H9 (cell line): ENCODE results near the gene DNAJC12. TPM values are rescaled to one million over a fixed set of nuclear protein-coding genes. Genes with fewer than 3 reads are reported as not detected.

Experiments used
- DNase-seq: peaks from one replicate; pipeline ENCODE4 v3.0.0-alpha.2; 2017
- H2AFZ ChIP-seq: one replicate; pipeline ENCODE4 v1.6.1; 2013; ENCODE audit warnings: mild to moderate bottlenecking, low read length, control low read depth, moderate library complexity
- H2AK5ac ChIP-seq: 2 replicates; pipeline ENCODE4 v1.6.1; 2013; ENCODE audit warnings: low read length, control low read depth, mixed read lengths; ENCODE audit not compliant: insufficient read length
- H2BK120ac ChIP-seq: one replicate; pipeline ENCODE4 v1.6.1; 2013; ENCODE audit warnings: low read depth, mild to moderate bottlenecking, low read length, control low read depth, inconsistent platforms; ENCODE audit not compliant: poor library complexity, severe bottlenecking
- H2BK12ac ChIP-seq: 2 replicates; pipeline ENCODE4 v1.6.1; 2013; ENCODE audit warnings: low read length, control low read depth, mixed read lengths, low read depth; ENCODE audit not compliant: insufficient read length
- H2BK15ac ChIP-seq: 2 replicates; pipeline ENCODE4 v1.6.1; 2013; ENCODE audit warnings: low read depth, low read length, control low read depth
- H2BK20ac ChIP-seq: one replicate; pipeline ENCODE4 v1.6.1; 2013; ENCODE audit warnings: low read depth, mild to moderate bottlenecking, low read length, control low read depth, inconsistent platforms; ENCODE audit not compliant: poor library complexity, severe bottlenecking
- H2BK5ac ChIP-seq: 2 replicates; pipeline ENCODE4 v1.6.1; 2013; ENCODE audit warnings: low read length, control low read depth, mixed read lengths; ENCODE audit not compliant: insufficient read length
- H3K14ac ChIP-seq: 2 replicates; pipeline ENCODE4 v1.6.1; 2013; ENCODE audit warnings: low read length, control low read depth; ENCODE audit not compliant: insufficient read depth
- H3K18ac ChIP-seq: 2 replicates; pipeline ENCODE4 v1.6.1; 2013; ENCODE audit warnings: low read depth, mild to moderate bottlenecking, mixed read lengths, low read length, control low read depth; ENCODE audit not compliant: insufficient read length
- H3K23ac ChIP-seq: 2 replicates; pipeline ENCODE4 v1.6.1; 2013; ENCODE audit warnings: low read length, control low read depth, mixed read lengths, low read depth; ENCODE audit not compliant: insufficient read length
- H3K23me2 ChIP-seq: 2 replicates; pipeline ENCODE4 v1.6.1; 2013; ENCODE audit warnings: low read depth, mild to moderate bottlenecking, mixed read lengths, low read length, control low read depth; ENCODE audit not compliant: insufficient read length, poor library complexity, severe bottlenecking
- H3K27ac ChIP-seq: 2 replicates; pipeline ENCODE4 v1.5.1; 2013; ENCODE audit warnings: low read length, control low read depth, mixed read lengths, low read depth; ENCODE audit not compliant: insufficient read length
- H3K27me3 ChIP-seq: 2 replicates; pipeline ENCODE4 v1.6.1; 2013; ENCODE audit warnings: low read length, control low read depth, inconsistent platforms; ENCODE audit not compliant: insufficient read depth
- H3K4ac ChIP-seq: 2 replicates; pipeline ENCODE4 v1.6.1; 2013; ENCODE audit warnings: low read depth, mild to moderate bottlenecking, control low read depth, inconsistent platforms, low read length, moderate library complexity
- H3K4me1 ChIP-seq: 2 replicates; pipeline ENCODE4 v1.6.1; 2013; ENCODE audit warnings: low read length, control low read depth, inconsistent platforms; ENCODE audit not compliant: insufficient read depth
- H3K4me2 ChIP-seq: 2 replicates; pipeline ENCODE4 v1.6.1; 2013; ENCODE audit warnings: low read length, control low read depth, mixed read lengths; ENCODE audit not compliant: insufficient read length, insufficient read depth
- H3K56ac ChIP-seq: 2 replicates; pipeline ENCODE4 v1.6.1; 2013; ENCODE audit warnings: low read depth, mild to moderate bottlenecking, mixed read lengths, low read length, control low read depth; ENCODE audit not compliant: insufficient read length
- H3K79me1 ChIP-seq: 2 replicates; pipeline ENCODE4 v1.6.1; 2013; ENCODE audit warnings: low read depth, mild to moderate bottlenecking, moderate library complexity, low read length, control low read depth, inconsistent platforms; ENCODE audit not compliant: insufficient read depth, poor library complexity, severe bottlenecking
- H3K79me2 ChIP-seq: 2 replicates; pipeline ENCODE4 v1.6.1; 2013; ENCODE audit warnings: low read length, control low read depth, inconsistent platforms; ENCODE audit not compliant: insufficient read depth
- H3K9ac ChIP-seq: 2 replicates; pipeline ENCODE4 v1.6.1; 2013; ENCODE audit warnings: low read length, control low read depth, mixed read lengths; ENCODE audit not compliant: insufficient read length; ENCODE audit errors: extremely low read depth
- H3K9me3 ChIP-seq: one replicate; pipeline ENCODE4 v1.6.1; 2013; ENCODE audit warnings: low read depth, low read length, inconsistent platforms; ENCODE audit not compliant: control insufficient read depth
- H3T11ph ChIP-seq: one replicate; pipeline ENCODE4 v1.6.1; 2013; ENCODE audit warnings: mild to moderate bottlenecking, low read length, control low read depth, inconsistent platforms
- H4K20me1 ChIP-seq: one replicate; pipeline ENCODE4 v1.6.1; 2013; ENCODE audit not compliant: control insufficient read depth, insufficient read length, insufficient read depth
- H4K5ac ChIP-seq: 2 replicates; pipeline ENCODE4 v1.6.1; 2013; ENCODE audit warnings: low read depth, mild to moderate bottlenecking, mixed read lengths, low read length, control low read depth; ENCODE audit not compliant: insufficient read length
- H4K8ac ChIP-seq: replicated peaks from 2 replicates; pipeline ENCODE4 v1.6.1; 2013; ENCODE audit warnings: low read length, control low read depth, mixed read lengths, low read depth; ENCODE audit not compliant: insufficient read length
- H4K91ac ChIP-seq: 2 replicates; pipeline ENCODE4 v1.6.1; 2013; ENCODE audit warnings: low read depth, mild to moderate bottlenecking, moderate library complexity, mixed read lengths, low read length, control low read depth; ENCODE audit not compliant: insufficient read length
- H3K27ac Mint-ChIP-seq, 3 experiments: 2 replicates in 2 of 3; 3 replicates in 1 of 3; pipeline ENCODE4 v1.8.0; 2020 to 2021; ENCODE audit warnings: mixed read lengths in 3 of 3, mild to moderate bottlenecking in 1 of 3, moderate library complexity in 1 of 3
- H3K27me3 Mint-ChIP-seq: 2 replicates; pipeline ENCODE4 v1.8.0; 2021; ENCODE audit warnings: low read depth, mild to moderate bottlenecking, moderate library complexity, mixed read lengths
- H3K36me3 Mint-ChIP-seq, 3 experiments: 2 replicates in 2 of 3; 3 replicates in 1 of 3; pipeline ENCODE4 v1.8.0; 2020 to 2021; ENCODE audit warnings: low read depth in 3 of 3, mixed read lengths in 3 of 3; ENCODE audit not compliant: insufficient read depth in 1 of 3
- H3K4me1 Mint-ChIP-seq, 2 experiments: 2 replicates each; pipeline ENCODE4 v1.8.0; 2020; ENCODE audit warnings: mixed read lengths in 2 of 2
- H3K4me3 Mint-ChIP-seq, 2 experiments: 2 replicates in 1 of 2; 3 replicates in 1 of 2; pipeline ENCODE4 v1.8.0; 2020 to 2021; ENCODE audit warnings: mild to moderate bottlenecking in 2 of 2, mixed read lengths in 2 of 2, moderate library complexity in 1 of 2
- H3K9me3 Mint-ChIP-seq, 2 experiments: 2 replicates in 1 of 2; 3 replicates in 1 of 2; pipeline ENCODE4 v1.8.0; 2020; ENCODE audit warnings: mild to moderate bottlenecking in 2 of 2, mixed read lengths in 2 of 2, moderate library complexity in 1 of 2
- WGBS: extraction: QIAGEN DNeasy Blood & Tissue Kit; methylation state at CpG from one replicate; pipeline ENCODE4 v1.1.7; 2013; ENCODE audit warnings: missing lambda C conversion rate, low lambda C conversion rate, mixed read lengths; ENCODE audit not compliant: insufficient read length; ENCODE audit errors: extremely low coverage; 5-methylcytosine and 5-hydroxymethylcytosine counted together
- total RNA-seq: library from RNA; stranded (reverse); gene quantifications from 2 replicates; pipeline ENCODE4 v1.2.1, GENCODE V29; 2021
- TF ChIP-seq, protein P1 (sequence below): fragments of 200-600 bp; sonication (generic); conservative IDR thresholded peaks from 3 replicates; pipeline ENCODE4 v1.8.0; 2021; ENCODE audit warnings: antibody characterized with exemption, mild to moderate bottlenecking

The DNAJC12 gene
- total RNA-seq, 1 experiment from 2014 or later: 0.85 TPM

DNA sequence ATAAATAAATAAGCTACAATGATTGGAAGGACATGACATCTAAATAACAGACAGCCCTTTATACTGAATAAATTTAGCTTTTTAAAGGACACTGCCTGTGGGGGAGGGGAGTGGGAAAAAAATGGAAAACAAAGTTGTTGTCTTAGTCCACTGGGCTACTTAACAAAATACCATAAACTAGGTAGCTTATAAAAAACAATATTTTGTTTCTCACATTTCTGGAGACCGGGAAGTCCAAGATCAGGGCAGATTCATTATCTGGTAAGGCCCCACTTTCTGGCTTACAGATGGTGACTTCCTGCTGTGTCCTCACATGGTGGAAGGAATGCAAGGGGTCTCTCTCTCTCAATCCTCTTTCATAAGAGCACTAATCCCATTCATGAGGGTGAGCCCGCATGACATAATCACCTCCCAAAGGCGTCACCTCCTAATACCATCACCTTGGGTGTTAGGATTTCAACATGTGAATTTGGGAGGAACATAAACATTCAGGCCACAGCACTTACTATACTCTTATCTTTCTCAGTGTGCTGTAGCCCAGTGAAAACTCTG lies 43.0 kb downstream of the DNAJC12 start:
- Histone ChIP-seq H2AK5ac (no peak overlapping the region), H3K4me1 (peaks cover 2% of the 10 kb centered on the region; the same call in 1 of the 2 replicates), H3K23ac (no peak overlapping the region), H3K18ac (no peak overlapping the region), H3K56ac (no peak overlapping the region), H3K14ac (no peak overlapping the region), H3T11ph (no peak overlapping the region), H2BK15ac (no peak overlapping the region), H2BK120ac (no peak overlapping the region), H3K23me2 (no peaks in the 10 kb centered on the region), H3K27ac (no peak overlapping the region), H3K4ac (no peak overlapping the region), H2BK5ac (no peak overlapping the region), H3K9me3 (no peaks in the 10 kb centered on the region), H4K20me1 (no peaks in the 10 kb centered on the region), H4K91ac (no peak overlapping the region), H2AFZ (no peak overlapping the region), H2BK12ac (no peak overlapping the region), H2BK20ac (no peak overlapping the region), H3K9ac (no peak overlapping the region), H3K4me2 (no peak overlapping the region), H4K8ac (no peak overlapping the region), H3K27me3 (no peaks in the 10 kb centered on the region), H3K79me2 (no peaks in the 10 kb centered on the region), H4K5ac (no peak overlapping the region), H3K79me1 (no peaks in the 10 kb centered on the region)
- peak overlapping the region in 2 of 3 experiments; percentile 20 to 59; a peak in 2 of 7 replicates for H3K27ac Mint-ChIP-seq
- H3K36me3 Mint-ChIP-seq: no peaks in the 10 kb centered on the region
- no peaks in the 10 kb centered on the region for H3K9me3 Mint-ChIP-seq
- H3K27me3 Mint-ChIP-seq: no peaks in the 10 kb centered on the region
- no peak overlapping the region for H3K4me3 Mint-ChIP-seq
- no CpG with 5 or more reads among the region's 3 CpGs for WGBS
- H3K4me1 Mint-ChIP-seq: peaks cover 27 to 36% of the 10 kb centered on the region in 2 experiments
- no peak for DNase-seq
- TF ChIP-seq, protein P1, sequence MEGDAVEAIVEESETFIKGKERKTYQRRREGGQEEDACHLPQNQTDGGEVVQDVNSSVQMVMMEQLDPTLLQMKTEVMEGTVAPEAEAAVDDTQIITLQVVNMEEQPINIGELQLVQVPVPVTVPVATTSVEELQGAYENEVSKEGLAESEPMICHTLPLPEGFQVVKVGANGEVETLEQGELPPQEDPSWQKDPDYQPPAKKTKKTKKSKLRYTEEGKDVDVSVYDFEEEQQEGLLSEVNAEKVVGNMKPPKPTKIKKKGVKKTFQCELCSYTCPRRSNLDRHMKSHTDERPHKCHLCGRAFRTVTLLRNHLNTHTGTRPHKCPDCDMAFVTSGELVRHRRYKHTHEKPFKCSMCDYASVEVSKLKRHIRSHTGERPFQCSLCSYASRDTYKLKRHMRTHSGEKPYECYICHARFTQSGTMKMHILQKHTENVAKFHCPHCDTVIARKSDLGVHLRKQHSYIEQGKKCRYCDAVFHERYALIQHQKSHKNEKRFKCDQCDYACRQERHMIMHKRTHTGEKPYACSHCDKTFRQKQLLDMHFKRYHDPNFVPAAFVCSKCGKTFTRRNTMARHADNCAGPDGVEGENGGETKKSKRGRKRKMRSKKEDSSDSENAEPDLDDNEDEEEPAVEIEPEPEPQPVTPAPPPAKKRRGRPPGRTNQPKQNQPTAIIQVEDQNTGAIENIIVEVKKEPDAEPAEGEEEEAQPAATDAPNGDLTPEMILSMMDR: no peak
